ENCODE results near the gene ZIC4. TPM values are rescaled to one million over a fixed set of nuclear protein-coding genes. Genes with fewer than 3 reads are reported as not detected.
A peak's percentile ranks its signal among the peaks of the same experiment; 100 is the strongest.

The ZIC4 gene
- total RNA-seq, 1 donor from 2014 or later = 6.1 TPM

- Mint-ChIP-seq H3K4me1 (peaks cover 45% of the 10 kb centered on the region), H3K27me3 (ENCODE audit: low read depth) (peaks cover 99% of the 10 kb centered on the region), H3K36me3 (ENCODE audit: low read depth) (peaks cover 12% of the 10 kb centered on the region), H3K4me3 (peak overlapping the region; percentile 84), H3K27ac (ENCODE audit: unreplicated experiment) (no peak overlapping the region), H3K9me3 (no peaks in the 10 kb centered on the region)
- TF ChIP-seq CTCF (conservative IDR thresholded peaks at IDR 0.05) = no peak
- no peak for DNase-seq (ENCODE audit: low read depth, low spot score)
Observed at GRCh38 chr3:147417551-147418295, 11.4 kb upstream of the ZIC4 start.

- Mint-ChIP-seq H3K4me1 (peaks cover 40% of the 10 kb centered on the region), H3K27ac (ENCODE audit: unreplicated experiment) (no peak overlapping the region), H3K4me3 (peak overlapping the region; percentile 32), H3K9me3 (no peaks in the 10 kb centered on the region), H3K27me3 (ENCODE audit: low read depth) (peaks cover 99% of the 10 kb centered on the region), H3K36me3 (ENCODE audit: low read depth) (peaks cover 15% of the 10 kb centered on the region)
- no peak for DNase-seq (ENCODE audit: low read depth, low spot score)
- TF ChIP-seq CTCF (conservative IDR thresholded peaks at IDR 0.05) = no peak
Observed at GRCh38 chr3:147416931-147417330, 10.6 kb upstream of the ZIC4 start.

- H3K27ac Mint-ChIP-seq (ENCODE audit: unreplicated experiment) = no peak overlapping the region
Observed at GRCh38 chr3:147415874-147416273, 9.5 kb upstream of the ZIC4 start.

GRCh38 chr3:147415286-147415685, 8.9 kb upstream of the ZIC4 start:
- Mint-ChIP-seq H3K4me1 (peaks cover 44% of the 10 kb centered on the region), H3K4me3 (peak overlapping the region; percentile 61), H3K27ac (ENCODE audit: unreplicated experiment) (no peak overlapping the region), H3K36me3 (ENCODE audit: low read depth) (peaks cover 18% of the 10 kb centered on the region), H3K9me3 (no peaks in the 10 kb centered on the region), H3K27me3 (ENCODE audit: low read depth) (peaks cover 99% of the 10 kb centered on the region)
- TF ChIP-seq CTCF (conservative IDR thresholded peaks at IDR 0.05) = no peak
- no peak for DNase-seq (ENCODE audit: low read depth, low spot score)

More at GRCh38 chr3:147415874-147416273, 9.5 kb upstream of the ZIC4 start:
- H3K27me3 Mint-ChIP-seq (ENCODE audit: low read depth) = peaks cover 99% of the 10 kb centered on the region
- H3K36me3 Mint-ChIP-seq (ENCODE audit: low read depth) = peaks cover 16% of the 10 kb centered on the region
- H3K4me3 Mint-ChIP-seq = no peak overlapping the region
- no peaks in the 10 kb centered on the region for H3K9me3 Mint-ChIP-seq
- no peak for DNase-seq (ENCODE audit: low read depth, low spot score)
- H3K4me1 Mint-ChIP-seq = peaks cover 41% of the 10 kb centered on the region
- peak; percentile 18 for TF ChIP-seq CTCF (conservative IDR thresholded peaks at IDR 0.05)

GRCh38 chr3:147414390-147415138, 8.2 kb upstream of the ZIC4 start:
- Mint-ChIP-seq H3K4me3 (peak overlapping the region; percentile 61), H3K4me1 (peaks cover 40% of the 10 kb centered on the region), H3K27me3 (ENCODE audit: low read depth) (peaks cover 97% of the 10 kb centered on the region), H3K27ac (ENCODE audit: unreplicated experiment) (no peak overlapping the region), H3K9me3 (no peaks in the 10 kb centered on the region), H3K36me3 (ENCODE audit: low read depth) (peaks cover 18% of the 10 kb centered on the region)
- DNase-seq (ENCODE audit: low read depth, low spot score) = no peak
- TF ChIP-seq CTCF (conservative IDR thresholded peaks at IDR 0.05) = no peak

All from neural crest cell (in vitro differentiated cells).